ENCODE data around the gene OR5AL1. TPM values are rescaled to one million over a fixed set of nuclear protein-coding genes. Genes with fewer than 3 reads are reported as not detected.
"Not testable (repeated sequence)": the region's sequence is repeated elsewhere in the genome, so short reads cannot be mapped to it uniquely, and the experiment has no call there.

Gene OR5AL1
- not detected in 2 replicates for total RNA-seq (2014; rRNA removed; shearing (Covaris generic))

- Histone ChIP-seq H3K4me3 (no peak within 1 kb of the TSS), H3K4me1 (no peaks in the 10 kb centered on the region), H3K27me3 (no peaks in the 10 kb centered on the region), H3K9me3 (replicated peaks) (no peaks in the 10 kb centered on the region), H3K36me3 (no peaks in the 10 kb centered on the region), H3K27ac (no peak within 1 kb of the TSS)
- no peak for DNase-seq
These were observed at the start of gene OR5AL1 for GRCh38 chr11:56412396-56412795. OR5AL1 (plus strand) TSS chr11:56412696.

GRCh38 chr11:56375324-56375723 is 37.2 kb upstream of the OR5AL1 start, which contains the start of gene OR8U1:
OR8U1 (plus strand) TSS chr11:56375624; CDS start chr11:56375624, 0 bp downstream.
- Histone ChIP-seq H3K27ac (no peak within 1 kb of the TSS), H3K9me3 (replicated peaks) (no peaks in the 10 kb centered on the region), H3K4me3 (no peak within 1 kb of the TSS), H3K27me3 (peaks cover 4% of the 10 kb centered on the region; the same call in 1 of the 2 replicates), H3K36me3 (no peaks in the 10 kb centered on the region), H3K4me1 (no peaks in the 10 kb centered on the region)
- DNase-seq: no peak

GRCh38 chr11:56380120-56380519 is 32.4 kb upstream of the OR5AL1 start:
- H3K36me3 ChIP-seq: no peaks in the 10 kb centered on the region
- no peaks in the 10 kb centered on the region for H3K9me3 ChIP-seq (replicated peaks)
- H3K27me3 ChIP-seq: no peaks in the 10 kb centered on the region
- no peaks in the 10 kb centered on the region for H3K4me1 ChIP-seq
- H3K4me3 ChIP-seq: no peak overlapping the region
- H3K27ac ChIP-seq: no peak overlapping the region
- no peak for DNase-seq

GRCh38 chr11:56394381-56394780 is 18.1 kb upstream of the OR5AL1 start:
- no peaks in the 10 kb centered on the region for H3K36me3 ChIP-seq
- no peak overlapping the region for H3K27ac ChIP-seq
- no peak for DNase-seq
- no peaks in the 10 kb centered on the region for H3K27me3 ChIP-seq
- no peaks in the 10 kb centered on the region for H3K9me3 ChIP-seq (replicated peaks)
- no peak overlapping the region for H3K4me3 ChIP-seq
- no peaks in the 10 kb centered on the region for H3K4me1 ChIP-seq

- no peaks in the 10 kb centered on the region for H3K9me3 ChIP-seq (replicated peaks)
- DNase-seq: no peak
- no peaks in the 10 kb centered on the region for H3K4me1 ChIP-seq
- H3K27ac ChIP-seq: no peak overlapping the region
- no peak overlapping the region for H3K4me3 ChIP-seq
- H3K36me3 ChIP-seq: no peaks in the 10 kb centered on the region
- no peaks in the 10 kb centered on the region for H3K27me3 ChIP-seq
These were observed 16.4 kb upstream of the OR5AL1 start for GRCh38 chr11:56396047-56396446.

GRCh38 chr11:56401858-56402461 is 10.5 kb upstream of the OR5AL1 start:
- not testable (repeated sequence) for H3K9me3 ChIP-seq (replicated peaks); H3K27ac ChIP-seq; H3K36me3 ChIP-seq; H3K4me3 ChIP-seq; H3K27me3 ChIP-seq; H3K4me1 ChIP-seq; DNase-seq

GRCh38 chr11:56404393-56404792 is 8.1 kb upstream of the OR5AL1 start:
- no peaks in the 10 kb centered on the region for H3K4me1 ChIP-seq
- H3K27me3 ChIP-seq: no peaks in the 10 kb centered on the region
- H3K4me3 ChIP-seq: no peak overlapping the region
- H3K27ac ChIP-seq: no peak overlapping the region
- H3K36me3 ChIP-seq: no peaks in the 10 kb centered on the region
- H3K9me3 ChIP-seq (replicated peaks): no peaks in the 10 kb centered on the region
- DNase-seq: no peak

GRCh38 chr11:56410801-56411200 is 1.7 kb upstream of the OR5AL1 start:
- H3K36me3 ChIP-seq: no peaks in the 10 kb centered on the region
- no peaks in the 10 kb centered on the region for H3K27me3 ChIP-seq
- no peaks in the 10 kb centered on the region for H3K4me1 ChIP-seq
- no peak overlapping the region for H3K4me3 ChIP-seq
- H3K27ac ChIP-seq: no peak overlapping the region
- H3K9me3 ChIP-seq (replicated peaks): no peaks in the 10 kb centered on the region
- DNase-seq: no peak

- Histone ChIP-seq H3K9me3 (replicated peaks) (no peaks in the 10 kb centered on the region), H3K27me3 (no peaks in the 10 kb centered on the region), H3K27ac (no peak overlapping the region), H3K4me3 (no peak overlapping the region), H3K4me1 (no peaks in the 10 kb centered on the region), H3K36me3 (no peaks in the 10 kb centered on the region)
- no peak for DNase-seq
These were observed 41.0 kb downstream of the OR5AL1 start for GRCh38 chr11:56453521-56453920.

GRCh38 chr11:56457076-56457475 is 44.6 kb downstream of the OR5AL1 start:
- Histone ChIP-seq H3K4me1 (no peaks in the 10 kb centered on the region), H3K9me3 (replicated peaks) (no peaks in the 10 kb centered on the region), H3K27ac (no peak overlapping the region), H3K4me3 (no peak overlapping the region), H3K27me3 (no peaks in the 10 kb centered on the region), H3K36me3 (no peaks in the 10 kb centered on the region)
- no peak for DNase-seq

Other genes starting within 250 kb of the OR5AL1 start
- not detected in 2 replicates for gene OR5J2, start 236.1 kb upstream of the OR5AL1 start, total RNA-seq (2014; rRNA removed; shearing (Covaris generic))
- gene OR5T2, start 178.4 kb upstream of the OR5AL1 start, total RNA-seq (2014; rRNA removed; shearing (Covaris generic)): not detected in 2 replicates
- not detected in 2 replicates for gene OR5T3, start 160.4 kb upstream of the OR5AL1 start, total RNA-seq (2014; rRNA removed; shearing (Covaris generic))
- not detected in 2 replicates for gene OR5T1, start 138.5 kb upstream of the OR5AL1 start, total RNA-seq (2014; rRNA removed; shearing (Covaris generic))
- not detected in 2 replicates for gene OR8H1, start 120.4 kb upstream of the OR5AL1 start, total RNA-seq (2014; rRNA removed; shearing (Covaris generic))
- gene OR8K3, start 97.6 kb upstream of the OR5AL1 start, total RNA-seq (2014; rRNA removed; shearing (Covaris generic)): not detected in 2 replicates
- gene OR8K1, start 66.7 kb upstream of the OR5AL1 start, total RNA-seq (2014; rRNA removed; shearing (Covaris generic)): not detected in 2 replicates
- gene OR8J1, start 58.4 kb upstream of the OR5AL1 start, total RNA-seq (2014; rRNA removed; shearing (Covaris generic)): not detected in 2 replicates
- gene OR8U1, start 37.1 kb upstream of the OR5AL1 start, total RNA-seq (2014; rRNA removed; shearing (Covaris generic)): not detected in 2 replicates
- gene OR5M3, start 60.7 kb downstream of the OR5AL1 start, total RNA-seq (2014; rRNA removed; shearing (Covaris generic)): not detected in 2 replicates
- not detected in 2 replicates for gene OR5M8, start 78.7 kb downstream of the OR5AL1 start, total RNA-seq (2014; rRNA removed; shearing (Covaris generic))
- gene OR5M11, start 130.6 kb downstream of the OR5AL1 start, total RNA-seq (2014; rRNA removed; shearing (Covaris generic)): not detected in 2 replicates
- gene OR5M10, start 165.0 kb downstream of the OR5AL1 start, total RNA-seq (2014; rRNA removed; shearing (Covaris generic)): not detected in 2 replicates
- gene OR5M1, start 202.2 kb downstream of the OR5AL1 start, total RNA-seq (2014; rRNA removed; shearing (Covaris generic)): not detected in 2 replicates
- gene OR5AP2, start 229.7 kb downstream of the OR5AL1 start, total RNA-seq (2014; rRNA removed; shearing (Covaris generic)): not detected in 2 replicates